Liver (tissue), 9 donors: ENCODE data around the gene WDR45B. TPM values are rescaled to one million over a fixed set of nuclear protein-coding genes. Genes with fewer than 3 reads are reported as not detected.

Source experiments
- DNase-seq: peaks from one replicate; pipeline ENCODE4 v3.0.0-alpha.2; 2017; ENCODE audit warnings: low spot score
- H3K27ac ChIP-seq, 2 donors: one replicate each; pipeline ENCODE4 v1.7.0; 2013; ENCODE audit warnings: inconsistent platforms in 2 of 2, low read length in 2 of 2, control low read depth in 1 of 2, low read depth in 1 of 2, mild to moderate bottlenecking in 1 of 2
- H3K27me3 ChIP-seq, 4 donors: one replicate each; pipeline versions ENCODE4 v1.6.1 to v1.7.0; 2013; ENCODE audit warnings: low read length in 3 of 4, inconsistent platforms in 1 of 4, mild to moderate bottlenecking in 1 of 4, moderate library complexity in 1 of 4; ENCODE audit not compliant: control insufficient read depth in 4 of 4, insufficient read depth in 4 of 4
- H3K36me3 ChIP-seq, 4 donors: one replicate each; pipeline versions ENCODE4 v1.6.1 to v1.7.0; 2013; ENCODE audit warnings: low read length in 3 of 4, mild to moderate bottlenecking in 3 of 4, low read depth in 1 of 4, moderate library complexity in 1 of 4; ENCODE audit not compliant: control insufficient read depth in 4 of 4, insufficient read depth in 3 of 4
- H3K4me1 ChIP-seq, 4 donors: one replicate each; pipeline versions ENCODE4 v1.6.1 to v1.7.0; 2013; ENCODE audit warnings: low read length in 3 of 4, mild to moderate bottlenecking in 3 of 4, moderate library complexity in 1 of 4; ENCODE audit not compliant: control insufficient read depth in 4 of 4, insufficient read depth in 4 of 4
- H3K4me3 ChIP-seq, 3 donors: one replicate each; pipeline versions ENCODE4 v1.6.1 to v1.7.0; 2013; ENCODE audit warnings: low read length in 3 of 3, control low read depth in 1 of 3, low read depth in 1 of 3, mild to moderate bottlenecking in 1 of 3
- H3K9ac ChIP-seq, 2 donors: one replicate each; pipeline ENCODE4 v1.7.0; 2013; ENCODE audit warnings: low read length in 2 of 2, mild to moderate bottlenecking in 2 of 2, moderate library complexity in 2 of 2, control low read depth in 1 of 2, low read depth in 1 of 2
- H3K9me3 ChIP-seq, 4 donors: one replicate each; pipeline versions ENCODE4 v1.6.1 to v1.7.0; 2013; ENCODE audit warnings: low read length in 3 of 4; ENCODE audit not compliant: control insufficient read depth in 4 of 4
- ATF3 ChIP-seq: IDR thresholded peaks from 2 replicates; pipeline ENCODE4 v1.6.1; 2016; ENCODE audit warnings: antibody characterized with exemption
- FOXA1 ChIP-seq: IDR thresholded peaks from 2 replicates; pipeline ENCODE4 v1.6.1; 2016; ENCODE audit warnings: antibody characterized with exemption
- HNF4A ChIP-seq, 2 donors: conservative IDR thresholded peaks; 2 replicates each; pipeline ENCODE4 v1.6.1; 2016; ENCODE audit warnings: antibody characterized with exemption in 2 of 2, mild to moderate bottlenecking in 2 of 2
- HNF4G ChIP-seq: IDR thresholded peaks from 2 replicates; pipeline ENCODE4 v1.6.1; 2016; ENCODE audit warnings: antibody characterized with exemption
- JUND ChIP-seq, 2 donors: IDR thresholded peaks; 2 replicates each; pipeline ENCODE4 v1.6.1; 2016; ENCODE audit warnings: antibody characterized with exemption in 2 of 2
- MAX ChIP-seq: IDR thresholded peaks from 2 replicates; pipeline ENCODE4 v1.6.1; 2016; ENCODE audit warnings: antibody characterized with exemption
- NR2F2 ChIP-seq: IDR thresholded peaks from 2 replicates; pipeline ENCODE4 v1.6.1; 2016; ENCODE audit warnings: antibody characterized with exemption
- RAD21 ChIP-seq, 2 donors: IDR thresholded peaks; 2 replicates each; pipeline ENCODE4 v1.6.1; 2016; ENCODE audit warnings: antibody characterized with exemption in 2 of 2, mild to moderate bottlenecking in 2 of 2
- REST ChIP-seq: IDR thresholded peaks from 2 replicates; pipeline ENCODE4 v1.6.1; 2016; ENCODE audit warnings: antibody characterized with exemption, mild to moderate bottlenecking
- RXRA ChIP-seq, 2 donors: IDR thresholded peaks; 2 replicates each; pipeline ENCODE4 v1.6.1; 2017 to 2018; ENCODE audit warnings: antibody characterized with exemption in 2 of 2, mild to moderate bottlenecking in 1 of 2
- SP1 ChIP-seq: IDR thresholded peaks from 2 replicates; pipeline ENCODE4 v1.6.1; 2018; ENCODE audit warnings: antibody characterized with exemption, mild to moderate bottlenecking
- TAF1 ChIP-seq: conservative IDR thresholded peaks from 2 replicates; pipeline ENCODE4 v1.6.1; 2016; ENCODE audit warnings: antibody characterized with exemption, mild to moderate bottlenecking
- YY1 ChIP-seq: IDR thresholded peaks from 2 replicates; pipeline ENCODE4 v1.6.1; 2016; ENCODE audit warnings: antibody characterized with exemption, mild to moderate bottlenecking
- ZBTB33 ChIP-seq: IDR thresholded peaks from 2 replicates; pipeline ENCODE4 v1.6.1; 2016; ENCODE audit warnings: antibody characterized with exemption
- WGBS: extraction: QIAGEN DNeasy Blood & Tissue Kit; methylation state at CpG from one replicate; pipeline ENCODE4 v1.1.7; 2013; 5-methylcytosine and 5-hydroxymethylcytosine counted together
- polyA plus RNA-seq, 2 donors: library from polyadenylated mRNA; stranded (reverse) in 1 of 2; unstranded in 1 of 2; fragments of 200-250 nt in 1 of 2; fragments of >200 nt in 1 of 2; fragmentation: Nextera tagmentation in 1 of 2; extraction: Ambion mirVana in 1 of 2; gene quantifications; one replicate each; pipeline versions ENCODE4 v1.2.1 to v1.2.3, GENCODE V29; 2013 to 2015
- total RNA-seq, 2 donors: library from RNA; depleted of rRNA; stranded (reverse); fragments of >200 nt; gene quantifications; one replicate each; pipeline ENCODE4 v1.2.3, GENCODE V29; 2014
- donor health status: healthy.
- donor health status: healthy.
- donor health status: healthy.
- donor health status: healthy.
- donor health status: healthy.

The WDR45B gene
- total and polyA plus RNA-seq, 4 donors: 25.4 to 40.9 (median 29.2) TPM

- Histone ChIP-seq H3K9ac (no peak overlapping the region), H3K4me1 (peaks cover 7 to 20% (median 7%) of the 10 kb centered on the region in 4 donors), H3K36me3 (peaks cover 6 to 22% (median 10%) of the 10 kb centered on the region in 4 donors), H3K4me3 (no peak overlapping the region), H3K27me3 (no peaks in the 10 kb centered on the region), H3K9me3 (no peaks in the 10 kb centered on the region), H3K27ac (no peak overlapping the region)
- no peak for DNase-seq
- 90% methylated on average over 6 of the region's 6 CpGs for WGBS
- TF ChIP-seq NR2F2: no peak
Observed at GRCh38 chr17:82590216-82590615, 58.0 kb downstream of the WDR45B start.

- no peak overlapping the region for H3K4me3 ChIP-seq
- H3K9me3 ChIP-seq: no peaks in the 10 kb centered on the region
- WGBS: 87% methylated on average over 6 of the region's 6 CpGs
- H3K9ac ChIP-seq: no peak overlapping the region
- no peak for DNase-seq
- H3K4me1 ChIP-seq: peaks cover 7 to 20% (median 7%) of the 10 kb centered on the region in 4 donors
- TF ChIP-seq FOXA1 (no peak), YY1 (no peak), SP1 (no peak), REST (no peak), HNF4G (no peak), RAD21 (IDR thresholded peaks at IDR 0.05) (no peak), ATF3 (no peak), TAF1 (no peak), RXRA (IDR thresholded peaks at IDR 0.05) (no peak), MAX (no peak), ZBTB33 (no peak), JUND (IDR thresholded peaks at IDR 0.05) (no peak), HNF4A (conservative IDR thresholded peaks at IDR 0.05) (no peak)
- no peak overlapping the region for H3K27ac ChIP-seq
- peaks cover 6 to 26% (median 10%) of the 10 kb centered on the region in 4 donors for H3K36me3 ChIP-seq
- no peaks in the 10 kb centered on the region for H3K27me3 ChIP-seq
Observed at GRCh38 chr17:82589851-82590180, 58.4 kb downstream of the WDR45B start.
